Spinal cord (tissue), 10 donors: ENCODE data around the gene SIM2. TPM values are rescaled to one million over a fixed set of nuclear protein-coding genes. Genes with fewer than 3 reads are reported as not detected.

Experiments used
- DNase-seq, 6 donors: peaks; one replicate each; pipeline versions ENCODE4 v3.0.0 to v3.0.0-alpha.2; 2013 to 2015; ENCODE audit warnings: low spot score in 6 of 6, low read depth in 4 of 6
- H3K27ac ChIP-seq: one replicate; pipeline ENCODE4 v1.5.1; 2013; ENCODE audit warnings: low read depth, low read length, control low read depth
- H3K27me3 ChIP-seq: one replicate; pipeline ENCODE4 v1.6.1; 2013; ENCODE audit warnings: low read length; ENCODE audit not compliant: control insufficient read depth, insufficient read depth
- H3K36me3 ChIP-seq: one replicate; pipeline ENCODE4 v1.6.1; 2013; ENCODE audit warnings: low read length; ENCODE audit not compliant: control insufficient read depth, insufficient read depth
- H3K4me1 ChIP-seq: one replicate; pipeline ENCODE4 v1.6.1; 2013; ENCODE audit warnings: low read length; ENCODE audit not compliant: control insufficient read depth, insufficient read depth
- H3K4me3 ChIP-seq: one replicate; pipeline ENCODE4 v1.5.1; 2013; ENCODE audit warnings: low read depth, low read length, control low read depth
- H3K9me3 ChIP-seq: one replicate; pipeline ENCODE4 v1.6.1; 2013; ENCODE audit warnings: low read length; ENCODE audit not compliant: control insufficient read depth, insufficient read depth
- WGBS: methylation state at CpG from one replicate; pipeline ENCODE4 v1.1.5; 2013; ENCODE audit warnings: missing lambda C conversion rate; ENCODE audit not compliant: insufficient coverage; 5-methylcytosine and 5-hydroxymethylcytosine counted together
- polyA plus RNA-seq, 2 donors: library from polyadenylated mRNA; unstranded; fragments of 120-200 nt; gene quantifications; one replicate each; pipeline ENCODE4 v1.2.1, GENCODE V29; 2013; ENCODE audit not compliant: insufficient read length in 2 of 2
- total RNA-seq, 2 donors: library from RNA; depleted of rRNA in 1 of 2; stranded (reverse); fragments of 120-200 nt in 1 of 2; fragments of >200 nt in 1 of 2; gene quantifications; one replicate each; pipeline versions ENCODE4 v1.2.3 to v1.2.4, GENCODE V29; 2013 to 2014
- donor health status: healthy.

Gene SIM2
- total and polyA plus RNA-seq, 4 donors, result 0.06 to 3.3 (median 2.9) TPM; not detected in 1

DNA sequence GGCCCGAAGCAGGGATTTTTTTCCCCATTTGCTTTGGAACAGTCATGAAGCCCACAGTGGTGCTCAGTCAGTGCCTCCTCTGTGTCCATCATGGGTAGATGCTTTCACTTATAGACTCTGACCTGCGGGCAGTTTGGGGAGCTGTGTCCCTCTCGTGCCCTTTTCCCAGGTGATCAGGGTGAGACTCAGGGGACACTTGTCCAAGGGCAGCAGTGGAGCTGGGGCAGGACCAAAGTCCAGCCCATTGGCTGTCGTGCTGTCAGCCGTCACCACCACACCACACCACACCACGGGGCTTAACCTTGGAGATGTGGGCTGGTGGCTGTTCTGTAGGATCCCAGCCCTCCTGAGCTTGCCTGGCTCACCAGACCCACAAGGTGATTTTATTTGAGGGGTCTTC, 34.9 kb downstream of the SIM2 start:
- H3K4me3 ChIP-seq, result no peak overlapping the region
- 93% methylated on average over 3 of the region's 6 CpGs for WGBS

DNA sequence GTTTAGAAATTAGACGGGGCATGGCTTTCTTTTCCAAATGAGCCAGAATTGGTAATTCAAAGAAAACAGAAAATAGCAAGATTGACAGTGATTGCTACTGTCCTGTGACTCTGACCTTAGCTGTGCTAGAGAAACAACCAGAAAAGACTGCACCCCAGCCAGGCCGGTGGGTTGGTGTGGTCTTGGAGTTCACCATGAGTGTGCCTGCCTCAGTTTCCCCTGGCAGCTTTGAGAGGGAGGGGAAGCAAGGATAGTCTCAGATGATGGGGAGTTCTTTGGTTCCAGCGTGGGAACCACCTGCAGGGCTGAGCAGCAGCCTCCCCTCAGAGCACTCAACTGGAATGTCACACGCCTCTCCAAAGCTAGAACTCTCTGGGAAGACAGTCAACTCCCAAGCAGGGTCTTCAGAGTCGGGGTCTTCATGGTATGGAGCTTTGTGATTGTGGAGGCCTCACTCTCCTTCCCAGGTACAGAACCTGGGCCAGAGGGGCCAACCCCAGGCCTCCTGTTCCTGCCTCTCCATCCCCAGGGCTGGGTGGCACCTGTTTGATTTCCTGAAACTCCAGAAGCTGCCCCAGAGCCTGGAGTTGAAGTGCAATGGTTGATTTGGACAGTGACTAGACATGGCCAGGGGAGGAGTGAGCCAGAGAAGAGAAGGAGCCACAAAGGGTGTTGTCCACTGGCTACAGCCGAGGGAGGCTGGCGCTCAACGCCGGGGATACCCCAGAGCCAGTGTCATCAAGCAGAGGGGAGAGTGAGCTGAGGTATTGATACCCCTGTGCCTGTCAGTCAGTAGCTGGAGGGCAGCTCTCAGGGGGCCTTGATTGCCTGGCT, 35.7 kb downstream of the SIM2 start:
- Histone ChIP-seq H3K4me1 (peaks cover 4% of the 10 kb centered on the region), H3K4me3 (no peak overlapping the region), H3K9me3 (no peaks in the 10 kb centered on the region), H3K27me3 (peaks cover under 1% of the 10 kb centered on the region), H3K27ac (no peak overlapping the region), H3K36me3 (no peaks in the 10 kb centered on the region)
- 89% methylated on average over 7 of the region's 9 CpGs for WGBS
- DNase-seq, result no peak

More for the DNA sequence above, 34.9 kb downstream of the SIM2 start:
- H3K9me3 ChIP-seq, result no peaks in the 10 kb centered on the region
- no peak for DNase-seq
- no peak overlapping the region for H3K27ac ChIP-seq
- H3K27me3 ChIP-seq, result peaks cover 7% of the 10 kb centered on the region
- peaks cover 4% of the 10 kb centered on the region for H3K4me1 ChIP-seq
- no peaks in the 10 kb centered on the region for H3K36me3 ChIP-seq

DNA sequence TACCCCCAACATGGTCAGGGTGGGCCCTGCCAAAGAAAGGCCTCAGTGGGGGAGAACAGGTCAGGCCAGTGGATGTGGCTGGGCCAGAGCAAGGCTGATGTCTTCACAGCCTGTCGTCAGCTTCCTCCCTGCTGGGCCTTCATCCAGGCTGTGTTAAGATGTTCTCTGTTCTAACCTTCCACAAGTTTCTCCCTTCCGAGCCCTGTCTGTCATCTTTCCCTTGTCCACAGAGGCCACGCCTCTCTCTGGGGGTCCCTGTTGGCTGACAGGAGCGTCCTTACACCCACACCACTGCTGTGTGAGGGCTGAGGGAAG, 36.2 kb downstream of the SIM2 start:
- Histone ChIP-seq H3K36me3 (no peaks in the 10 kb centered on the region), H3K4me3 (no peak overlapping the region), H3K9me3 (no peaks in the 10 kb centered on the region), H3K27me3 (no peaks in the 10 kb centered on the region), H3K4me1 (peaks cover 4% of the 10 kb centered on the region), H3K27ac (no peak overlapping the region)
- WGBS, result 95% methylated on average over 3 of the region's 4 CpGs
- no peak for DNase-seq

DNA sequence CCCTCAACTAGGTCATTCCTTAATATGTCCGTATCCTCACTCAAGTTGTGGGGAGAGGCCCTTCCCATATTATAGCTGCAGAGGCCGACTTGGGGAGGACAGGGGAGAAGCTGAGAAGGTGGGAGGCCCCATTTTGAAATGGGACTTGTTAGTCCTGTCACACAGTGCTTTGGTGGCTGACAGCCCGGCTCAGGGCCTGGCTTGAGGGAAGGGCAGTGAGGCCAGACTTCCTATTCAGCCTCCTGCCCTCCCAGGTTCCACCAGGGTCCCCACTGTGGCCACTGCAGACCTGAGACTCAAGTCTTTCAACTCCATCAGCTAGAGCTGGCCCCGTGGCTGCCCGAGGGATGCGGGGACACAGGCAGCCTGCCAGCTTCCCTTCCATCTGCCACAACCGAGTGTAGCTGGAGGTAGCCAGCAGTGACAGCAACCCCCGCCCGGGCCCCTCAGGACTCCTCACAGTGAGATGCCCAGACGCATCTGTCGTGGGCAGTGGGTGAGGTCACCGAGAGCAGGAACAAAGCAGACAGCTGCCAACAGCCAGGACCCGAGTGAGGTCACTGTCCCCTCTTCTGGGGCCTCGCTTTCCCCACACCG, 36.9 kb downstream of the SIM2 start:
- peaks cover 4% of the 10 kb centered on the region for H3K4me1 ChIP-seq
- H3K36me3 ChIP-seq, result no peaks in the 10 kb centered on the region
- no peak for DNase-seq
- no peak overlapping the region for H3K4me3 ChIP-seq
- H3K27me3 ChIP-seq, result no peaks in the 10 kb centered on the region
- WGBS, result 61% methylated on average over 14 of the region's 15 CpGs
- H3K27ac ChIP-seq, result no peak overlapping the region
- H3K9me3 ChIP-seq, result no peaks in the 10 kb centered on the region

DNA sequence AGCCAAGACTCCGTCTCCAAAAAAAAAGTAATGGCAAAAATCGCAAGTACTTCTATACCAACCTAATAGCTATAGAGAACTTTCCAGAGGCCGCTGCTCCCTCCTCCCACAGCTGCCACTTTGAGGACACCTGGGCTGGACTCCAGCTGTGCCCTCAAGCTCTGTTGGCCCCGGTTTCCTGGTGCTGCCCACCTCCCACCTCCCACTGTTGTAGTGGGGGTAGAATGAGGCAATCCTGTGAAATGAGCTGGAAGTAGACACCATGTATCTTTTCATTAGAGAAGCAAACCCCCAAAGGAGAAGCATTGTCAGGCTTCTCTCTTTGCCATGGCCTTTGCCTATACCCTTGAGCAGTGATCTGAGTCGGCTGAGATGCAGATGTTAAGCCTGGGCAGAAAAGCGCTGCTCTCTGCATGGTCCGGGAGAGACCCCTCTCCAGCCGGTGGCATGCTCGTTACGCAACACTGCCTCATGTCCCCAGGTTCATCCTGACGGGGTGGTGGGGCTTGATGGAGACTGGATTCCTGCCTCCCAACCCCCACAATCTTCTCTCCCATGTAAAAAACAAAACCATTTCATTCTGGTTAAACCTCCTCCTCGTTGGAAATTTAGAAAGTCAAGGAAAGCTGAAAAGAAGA, 39.7 kb downstream of the SIM2 start:
- WGBS, result 72% methylated on average over 6 of the region's 12 CpGs

DNA sequence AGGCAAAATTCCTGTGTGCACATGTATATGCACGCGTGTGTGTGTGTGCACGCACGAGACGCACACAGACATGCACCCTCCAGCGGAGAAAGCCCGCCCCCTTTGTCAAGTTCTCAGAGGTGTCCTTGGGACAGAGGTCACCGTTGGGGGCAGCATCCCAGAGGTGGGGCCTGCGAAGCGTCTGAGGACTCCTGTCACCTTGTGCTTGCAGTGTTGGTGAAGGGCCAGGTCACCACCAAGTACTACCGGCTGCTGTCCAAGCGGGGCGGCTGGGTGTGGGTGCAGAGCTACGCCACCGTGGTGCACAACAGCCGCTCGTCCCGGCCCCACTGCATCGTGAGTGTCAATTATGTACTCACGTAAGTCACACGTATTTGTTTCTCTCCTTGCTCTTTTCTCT, 42.6 kb downstream of the SIM2 start:
- Histone ChIP-seq H3K4me1 (peaks cover 14% of the 10 kb centered on the region), H3K4me3 (no peak overlapping the region), H3K27me3 (peaks cover 15% of the 10 kb centered on the region), H3K27ac (no peak overlapping the region), H3K9me3 (no peaks in the 10 kb centered on the region), H3K36me3 (no peaks in the 10 kb centered on the region)
- no peak for DNase-seq
- 94% methylated on average over 21 of the region's 21 CpGs for WGBS

More for the DNA sequence above, 39.7 kb downstream of the SIM2 start:
- H3K36me3 ChIP-seq, result no peaks in the 10 kb centered on the region
- no peak overlapping the region for H3K4me3 ChIP-seq
- no peaks in the 10 kb centered on the region for H3K27me3 ChIP-seq
- no peak overlapping the region for H3K27ac ChIP-seq
- H3K4me1 ChIP-seq, result peaks cover 4% of the 10 kb centered on the region
- DNase-seq, result no peak
- no peaks in the 10 kb centered on the region for H3K9me3 ChIP-seq

DNA sequence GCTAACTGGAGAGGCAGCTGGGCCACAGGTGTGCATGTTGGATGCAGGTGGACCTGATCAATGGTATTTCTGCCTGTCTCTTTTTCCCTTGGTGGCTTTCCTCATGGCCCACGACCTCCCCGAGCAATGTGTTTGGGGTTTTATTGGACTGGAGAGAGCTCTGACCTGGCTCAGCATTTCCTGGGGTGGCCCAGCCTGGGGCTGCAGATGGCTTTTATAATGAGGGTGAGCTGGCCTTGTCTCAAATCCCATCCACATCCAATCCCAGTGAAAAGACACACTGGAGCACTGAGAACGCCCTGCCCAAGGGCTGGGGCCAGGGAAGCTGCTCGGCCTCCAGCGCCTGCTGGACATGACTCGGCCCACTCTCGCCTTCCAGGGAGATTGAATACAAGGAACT, 44.1 kb downstream of the SIM2 start:
- peaks cover 19% of the 10 kb centered on the region for H3K4me1 ChIP-seq
- H3K4me3 ChIP-seq, result no peak overlapping the region
- no peaks in the 10 kb centered on the region for H3K9me3 ChIP-seq
- no peaks in the 10 kb centered on the region for H3K36me3 ChIP-seq
- no peak for DNase-seq
- H3K27me3 ChIP-seq, result peaks cover 23% of the 10 kb centered on the region
- WGBS, result 100% methylated on average over 5 of the region's 7 CpGs
- H3K27ac ChIP-seq, result no peak overlapping the region

DNA sequence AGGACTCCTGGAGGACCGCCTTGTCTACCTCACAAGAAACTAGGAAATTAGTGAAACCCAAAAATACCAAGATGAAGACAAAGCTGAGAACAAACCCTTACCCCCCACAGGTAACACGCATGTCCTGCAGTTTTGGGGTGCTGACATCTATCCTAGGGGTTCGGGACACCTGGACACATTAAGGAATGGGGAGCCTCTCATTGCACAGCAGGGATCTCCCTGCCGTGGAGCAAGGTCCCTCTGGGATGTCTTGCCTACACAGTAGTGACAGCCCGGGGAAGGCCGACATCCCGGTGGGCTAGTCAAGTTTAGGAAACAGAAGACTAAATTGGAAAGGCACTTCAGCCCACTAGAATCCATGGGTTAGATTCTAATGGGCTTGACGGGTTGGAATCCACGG, 44.5 kb downstream of the SIM2 start:
- WGBS, result 93% methylated on average over 8 of the region's 9 CpGs
- H3K27me3 ChIP-seq, result peaks cover 26% of the 10 kb centered on the region
- H3K27ac ChIP-seq, result no peak overlapping the region
- no peak for DNase-seq
- no peaks in the 10 kb centered on the region for H3K36me3 ChIP-seq
- H3K9me3 ChIP-seq, result no peaks in the 10 kb centered on the region
- peaks cover 22% of the 10 kb centered on the region for H3K4me1 ChIP-seq
- no peak overlapping the region for H3K4me3 ChIP-seq

DNA sequence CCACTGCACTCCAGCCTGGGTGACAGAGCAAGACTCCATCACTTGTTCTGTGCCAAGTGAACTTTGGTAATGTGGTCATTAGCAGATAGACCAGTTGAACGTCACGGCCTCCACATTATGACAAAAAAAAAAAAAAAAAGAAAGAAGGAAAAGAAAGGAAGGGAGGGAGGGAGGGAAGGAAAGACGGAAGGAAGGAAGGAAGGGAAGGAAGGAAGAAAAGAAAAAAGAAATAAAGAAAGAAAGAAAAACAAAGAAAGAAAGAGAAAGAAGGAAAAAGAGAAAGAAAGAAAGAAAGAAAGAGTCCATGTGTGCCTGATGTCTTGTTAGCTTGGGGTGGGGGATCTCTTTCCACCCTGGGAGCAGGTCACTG, 45.3 kb downstream of the SIM2 start:
- DNase-seq, result no peak
- no peaks in the 10 kb centered on the region for H3K9me3 ChIP-seq
- WGBS, result 100% methylated on average over 1 of the region's 3 CpGs
- H3K27ac ChIP-seq, result no peak overlapping the region
- H3K4me1 ChIP-seq, result peaks cover 22% of the 10 kb centered on the region
- no peak overlapping the region for H3K4me3 ChIP-seq
- no peaks in the 10 kb centered on the region for H3K36me3 ChIP-seq
- peaks cover 28% of the 10 kb centered on the region for H3K27me3 ChIP-seq
